ENCODE results near the gene PTPN4. TPM values are rescaled to one million over a fixed set of nuclear protein-coding genes. Genes with fewer than 3 reads are reported as not detected.

Gene PTPN4
- total and polyA plus RNA-seq, 4 donors = 4.2 to 70.7 (median 27.0) TPM

- WGBS, 2 donors = 82 to 95% methylated on average over 2 of the region's 2 CpGs
- ATAC-seq (ENCODE audit: insufficient read depth, low FRiP score) (no peak), DNase-seq (no peak)
- Histone ChIP-seq H3K4me1 (ENCODE audit: control insufficient read depth in 5 of 5, insufficient read depth in 5 of 5, low read length in 5 of 5) (peaks cover 0 to 8% (median 0%) of the 10 kb centered on the region in 5 donors), H3K4me3 (no peak overlapping the region), H3K9ac (ENCODE audit: insufficient read depth in 1 of 2, low read length in 2 of 2) (no peak overlapping the region), H3K27ac (ENCODE audit: low read depth in 1 of 2, low read length in 1 of 2) (no peak overlapping the region), H3K36me3 (ENCODE audit: control insufficient read depth in 4 of 4, insufficient read depth in 4 of 4, low read length in 4 of 4) (peaks cover 0 to 12% (median 2%) of the 10 kb centered on the region in 4 donors), H3K9me3 (ENCODE audit: control insufficient read depth in 4 of 4, insufficient read depth in 3 of 4, low read length in 3 of 4) (no peaks in the 10 kb centered on the region), H3K27me3 (ENCODE audit: control insufficient read depth in 3 of 3, insufficient read depth in 3 of 3, low read length in 2 of 3) (no peaks in the 10 kb centered on the region)
- no peak for TF ChIP-seq CTCF (IDR thresholded peaks at IDR 0.05; ENCODE audit: control extremely low read depth, extremely low read depth)
Measured at GRCh38 chr2:119937680-119938079, 178.0 kb downstream of the PTPN4 start.

GRCh38 chr2:119939915-119940314 is 180.2 kb downstream of the PTPN4 start:
- H3K4me3 ChIP-seq = no peak overlapping the region
- DNase-seq = no peak
- no peaks in the 10 kb centered on the region for H3K9me3 ChIP-seq (ENCODE audit: control insufficient read depth in 4 of 4, insufficient read depth in 3 of 4, low read length in 3 of 4)
- peaks cover 0 to 12% (median 0%) of the 10 kb centered on the region in 4 donors for H3K36me3 ChIP-seq (ENCODE audit: control insufficient read depth in 4 of 4, insufficient read depth in 4 of 4, low read length in 4 of 4)
- ATAC-seq (ENCODE audit: insufficient read depth, low FRiP score) = no peak
- no peak for TF ChIP-seq CTCF (IDR thresholded peaks at IDR 0.05; ENCODE audit: control extremely low read depth, extremely low read depth)
- H3K27me3 ChIP-seq (ENCODE audit: control insufficient read depth in 3 of 3, insufficient read depth in 3 of 3, low read length in 2 of 3) = no peaks in the 10 kb centered on the region
- 77 to 86% methylated on average over 3 of the region's 3 CpGs for whole genome bisulfite sequencing, 2 donors
- no peak overlapping the region for H3K9ac ChIP-seq (ENCODE audit: insufficient read depth in 1 of 2, low read length in 2 of 2)
- peaks cover 0 to 10% (median 0%) of the 10 kb centered on the region in 5 donors for H3K4me1 ChIP-seq (ENCODE audit: control insufficient read depth in 5 of 5, insufficient read depth in 5 of 5, low read length in 5 of 5)
- H3K27ac ChIP-seq (ENCODE audit: low read depth in 1 of 2, low read length in 1 of 2) = no peak overlapping the region

- DNase-seq = peak in 1 of 3 donors; percentile 12
- Histone ChIP-seq H3K27ac (ENCODE audit: low read depth in 1 of 2, low read length in 1 of 2) (no peak overlapping the region), H3K4me1 (ENCODE audit: control insufficient read depth in 5 of 5, insufficient read depth in 5 of 5, low read length in 5 of 5) (peaks cover 0 to 10% (median 0%) of the 10 kb centered on the region in 5 donors), H3K4me3 (no peak overlapping the region), H3K36me3 (ENCODE audit: control insufficient read depth in 4 of 4, insufficient read depth in 4 of 4, low read length in 4 of 4) (peaks cover 0 to 13% (median 0%) of the 10 kb centered on the region in 4 donors), H3K27me3 (ENCODE audit: control insufficient read depth in 3 of 3, insufficient read depth in 3 of 3, low read length in 2 of 3) (no peaks in the 10 kb centered on the region), H3K9me3 (ENCODE audit: control insufficient read depth in 4 of 4, insufficient read depth in 3 of 4, low read length in 3 of 4) (no peaks in the 10 kb centered on the region), H3K9ac (ENCODE audit: insufficient read depth in 1 of 2, low read length in 2 of 2) (no peak overlapping the region)
- ATAC-seq (ENCODE audit: insufficient read depth, low FRiP score) = no peak
- no peak for TF ChIP-seq CTCF (IDR thresholded peaks at IDR 0.05; ENCODE audit: control extremely low read depth, extremely low read depth)
Measured at GRCh38 chr2:119940856-119941255, 181.1 kb downstream of the PTPN4 start.

- Histone ChIP-seq H3K36me3 (ENCODE audit: control insufficient read depth in 4 of 4, insufficient read depth in 4 of 4, low read length in 4 of 4) (peaks cover 0 to 14% (median 0%) of the 10 kb centered on the region in 4 donors), H3K4me1 (ENCODE audit: control insufficient read depth in 5 of 5, insufficient read depth in 5 of 5, low read length in 5 of 5) (peaks cover 0 to 10% (median 0%) of the 10 kb centered on the region in 5 donors), H3K9ac (ENCODE audit: insufficient read depth in 1 of 2, low read length in 2 of 2) (no peak overlapping the region), H3K27me3 (ENCODE audit: control insufficient read depth in 3 of 3, insufficient read depth in 3 of 3, low read length in 2 of 3) (no peaks in the 10 kb centered on the region), H3K4me3 (no peak overlapping the region), H3K9me3 (ENCODE audit: control insufficient read depth in 4 of 4, insufficient read depth in 3 of 4, low read length in 3 of 4) (no peaks in the 10 kb centered on the region), H3K27ac (ENCODE audit: low read depth in 1 of 2, low read length in 1 of 2) (no peak overlapping the region)
- TF ChIP-seq CTCF (IDR thresholded peaks at IDR 0.05; ENCODE audit: control extremely low read depth, extremely low read depth) = no peak
- ATAC-seq (ENCODE audit: insufficient read depth, low FRiP score) (no peak), DNase-seq (no peak)
- 97 to 98% methylated on average over 1 of the region's 1 CpG for WGBS, 2 donors
Measured at GRCh38 chr2:119941388-119941787, 181.7 kb downstream of the PTPN4 start.
